K562 (cell line): ENCODE results near the gene RPLP2. TPM values are rescaled to one million over a fixed set of nuclear protein-coding genes. Genes with fewer than 3 reads are reported as not detected.

Source experiments
- CBX1 ChIP-seq: sonication (generic); IDR thresholded peaks from 2 replicates; pipeline ENCODE4 v1.6.1; 2016; ENCODE audit warnings: antibody characterized with exemption, low read depth, mild to moderate bottlenecking
- CBX8 ChIP-seq: fragments of 200-600 bp; sonication (generic); IDR thresholded peaks from 2 replicates; pipeline ENCODE4 v1.6.1; 2012; ENCODE audit warnings: borderline replicate concordance, mixed run types, low read depth, mild to moderate bottlenecking, moderate library complexity, mixed read lengths, low read length, control low read depth, inconsistent platforms; ENCODE audit not compliant: poor library complexity, severe bottlenecking; ENCODE audit errors: extremely low read depth
- HNRNPUL1 ChIP-seq: fragments of 200-400 bp; formaldehyde crosslinking; IDR thresholded peaks from 2 replicates; pipeline ENCODE4 v1.6.1; 2017; ENCODE audit warnings: low read length
- MCM3 ChIP-seq: fragments of 450-650 bp; IDR thresholded peaks from 2 replicates; pipeline ENCODE4 v1.6.1; 2016
- NR1H2 ChIP-seq: sonication (generic); formaldehyde crosslinking; IDR thresholded peaks from 2 replicates; pipeline ENCODE4 v1.4.0; 2020; ENCODE audit warnings: mild to moderate bottlenecking, missing genetic modification reagents
- RCOR1 ChIP-seq, 2 experiments: IDR thresholded peaks; 2 replicates each; pipeline ENCODE4 v1.6.1; 2012; ENCODE audit warnings: low read depth in 2 of 2, low read length in 2 of 2, borderline replicate concordance in 1 of 2, improper control_type of control experiment in 1 of 2
- RFX1 ChIP-seq: fragments of 450-650 bp; IDR thresholded peaks from 2 replicates; pipeline ENCODE4 v1.6.1; 2016; ENCODE audit warnings: mild to moderate bottlenecking, moderate library complexity
- STAG1 ChIP-seq: sonication (generic); formaldehyde crosslinking; IDR thresholded peaks from 2 replicates; pipeline ENCODE4 v1.5.0; 2020; ENCODE audit warnings: missing genetic modification reagents, borderline replicate concordance
- STAT5A ChIP-seq: IDR thresholded peaks from 2 replicates; pipeline ENCODE4 v1.6.1; 2012; ENCODE audit warnings: low read length, inconsistent platforms, borderline replicate concordance
- TCF3 ChIP-seq: sonication (generic); formaldehyde crosslinking; IDR thresholded peaks from 2 replicates; pipeline ENCODE4 v1.4.0; 2020; ENCODE audit warnings: mild to moderate bottlenecking, missing genetic modification reagents
- ZBTB2 ChIP-seq: fragments of 450-650 bp; IDR thresholded peaks from 2 replicates; pipeline ENCODE4 v1.6.1; 2016; ENCODE audit warnings: antibody characterized with exemption
- ZFX ChIP-seq: sonication (generic); formaldehyde crosslinking; IDR thresholded peaks from 2 replicates; pipeline ENCODE4 v1.8.0; 2022; ENCODE audit warnings: mild to moderate bottlenecking, missing genetic modification reagents, moderate library complexity
- ZNF644 ChIP-seq: fragments of 200-800 bp; sonication (Bioruptor generic); IDR thresholded peaks from 2 replicates; pipeline ENCODE4 v1.6.1; 2016; ENCODE audit warnings: low read depth, missing genetic modification characterization, missing compliant biosample characterization
- ZNF780A ChIP-seq: fragments of 250-450 bp; sonication (Bioruptor Pico); IDR thresholded peaks from 2 replicates; pipeline ENCODE4 v1.5.0; 2021; ENCODE audit warnings: mild to moderate bottlenecking
- polyA plus RNA-seq, 8 experiments: library from polyadenylated mRNA; depleted of rRNA in 4 of 8; stranded (reverse) in 5 of 8; unstranded in 3 of 8; fragments of >200 nt; fragmentation: Nextera tagmentation in 2 of 8; fragmentation: Illumina TruSeq in 1 of 8; extraction: Ambion mirVana in 2 of 8; extraction: Trizol in 1 of 8; gene quantifications; 2 replicates each; pipeline versions ENCODE4 v1.2.1 to v1.2.3, GENCODE V29; 2011 to 2014; ENCODE audit warnings: inconsistent platforms in 1 of 8, missing spikeins in 1 of 8
- total RNA-seq, 7 experiments: library from RNA; depleted of rRNA in 6 of 7; stranded (reverse); fragments of >200 nt in 6 of 7; fragmentation: Illumina TruSeq in 2 of 7; extraction: Trizol in 2 of 7; gene quantifications; 2 replicates each; pipeline versions ENCODE4 v1.2.1 to v1.2.3, GENCODE V29; 2011 to 2021; ENCODE audit warnings: low replicate concordance in 1 of 7
- TF ChIP-seq, protein P1 (sequence below): fragments of 150-350 bp; IDR thresholded peaks from 2 replicates; pipeline ENCODE4 v1.6.1; 2014; ENCODE audit warnings: low read depth, mild to moderate bottlenecking, low read length, borderline replicate concordance
- TF ChIP-seq, protein P2 (sequence below): sonication (generic); formaldehyde crosslinking; IDR thresholded peaks from 2 replicates; pipeline ENCODE4 v1.8.0; 2023; ENCODE audit warnings: mild to moderate bottlenecking, missing genetic modification reagents
- TF ChIP-seq, protein P3 (sequence below): fragments of 250-450 bp; sonication (Bioruptor Pico); IDR thresholded peaks from 2 replicates; pipeline ENCODE4 v1.6.1; 2021; ENCODE audit warnings: mild to moderate bottlenecking

RPLP2 gene
- total and polyA plus RNA-seq, 9 of the 15 experiments (the other 6 are each of a cell fraction or from before 2014, with no cell fraction given) = 528 to 3,807 (median 1,633) TPM

GRCh38 chr11:809287-810039, at the start of gene RPLP2 (continued):
- peak; percentile 84 for TF ChIP-seq ZNF644 (tag)
- TF ChIP-seq RCOR1 (IDR thresholded peaks at IDR 0.05; ENCODE audit: borderline replicate concordance in 1 of 2, low read depth in 2 of 2, low read length in 2 of 2) = peak; percentile 13 to 47; a peak in 2 of 4 replicates
- no peak for TF ChIP-seq MCM3
- TF ChIP-seq RFX1 = no peak
- TF ChIP-seq STAG1 (CRISPR knock-in tag) = no peak
- TF ChIP-seq ZFX (CRISPR knock-in tag) = peak; percentile 100
- TF ChIP-seq, protein P1, sequence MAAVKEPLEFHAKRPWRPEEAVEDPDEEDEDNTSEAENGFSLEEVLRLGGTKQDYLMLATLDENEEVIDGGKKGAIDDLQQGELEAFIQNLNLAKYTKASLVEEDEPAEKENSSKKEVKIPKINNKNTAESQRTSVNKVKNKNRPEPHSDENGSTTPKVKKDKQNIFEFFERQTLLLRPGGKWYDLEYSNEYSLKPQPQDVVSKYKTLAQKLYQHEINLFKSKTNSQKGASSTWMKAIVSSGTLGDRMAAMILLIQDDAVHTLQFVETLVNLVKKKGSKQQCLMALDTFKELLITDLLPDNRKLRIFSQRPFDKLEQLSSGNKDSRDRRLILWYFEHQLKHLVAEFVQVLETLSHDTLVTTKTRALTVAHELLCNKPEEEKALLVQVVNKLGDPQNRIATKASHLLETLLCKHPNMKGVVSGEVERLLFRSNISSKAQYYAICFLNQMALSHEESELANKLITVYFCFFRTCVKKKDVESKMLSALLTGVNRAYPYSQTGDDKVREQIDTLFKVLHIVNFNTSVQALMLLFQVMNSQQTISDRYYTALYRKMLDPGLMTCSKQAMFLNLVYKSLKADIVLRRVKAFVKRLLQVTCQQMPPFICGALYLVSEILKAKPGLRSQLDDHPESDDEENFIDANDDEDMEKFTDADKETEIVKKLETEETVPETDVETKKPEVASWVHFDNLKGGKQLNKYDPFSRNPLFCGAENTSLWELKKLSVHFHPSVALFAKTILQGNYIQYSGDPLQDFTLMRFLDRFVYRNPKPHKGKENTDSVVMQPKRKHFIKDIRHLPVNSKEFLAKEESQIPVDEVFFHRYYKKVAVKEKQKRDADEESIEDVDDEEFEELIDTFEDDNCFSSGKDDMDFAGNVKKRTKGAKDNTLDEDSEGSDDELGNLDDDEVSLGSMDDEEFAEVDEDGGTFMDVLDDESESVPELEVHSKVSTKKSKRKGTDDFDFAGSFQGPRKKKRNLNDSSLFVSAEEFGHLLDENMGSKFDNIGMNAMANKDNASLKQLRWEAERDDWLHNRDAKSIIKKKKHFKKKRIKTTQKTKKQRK = no peak
- no peak for TF ChIP-seq ZNF780A (CRISPR knock-in tag)
- no peak for TF ChIP-seq HNRNPUL1
- TF ChIP-seq, protein P2, sequence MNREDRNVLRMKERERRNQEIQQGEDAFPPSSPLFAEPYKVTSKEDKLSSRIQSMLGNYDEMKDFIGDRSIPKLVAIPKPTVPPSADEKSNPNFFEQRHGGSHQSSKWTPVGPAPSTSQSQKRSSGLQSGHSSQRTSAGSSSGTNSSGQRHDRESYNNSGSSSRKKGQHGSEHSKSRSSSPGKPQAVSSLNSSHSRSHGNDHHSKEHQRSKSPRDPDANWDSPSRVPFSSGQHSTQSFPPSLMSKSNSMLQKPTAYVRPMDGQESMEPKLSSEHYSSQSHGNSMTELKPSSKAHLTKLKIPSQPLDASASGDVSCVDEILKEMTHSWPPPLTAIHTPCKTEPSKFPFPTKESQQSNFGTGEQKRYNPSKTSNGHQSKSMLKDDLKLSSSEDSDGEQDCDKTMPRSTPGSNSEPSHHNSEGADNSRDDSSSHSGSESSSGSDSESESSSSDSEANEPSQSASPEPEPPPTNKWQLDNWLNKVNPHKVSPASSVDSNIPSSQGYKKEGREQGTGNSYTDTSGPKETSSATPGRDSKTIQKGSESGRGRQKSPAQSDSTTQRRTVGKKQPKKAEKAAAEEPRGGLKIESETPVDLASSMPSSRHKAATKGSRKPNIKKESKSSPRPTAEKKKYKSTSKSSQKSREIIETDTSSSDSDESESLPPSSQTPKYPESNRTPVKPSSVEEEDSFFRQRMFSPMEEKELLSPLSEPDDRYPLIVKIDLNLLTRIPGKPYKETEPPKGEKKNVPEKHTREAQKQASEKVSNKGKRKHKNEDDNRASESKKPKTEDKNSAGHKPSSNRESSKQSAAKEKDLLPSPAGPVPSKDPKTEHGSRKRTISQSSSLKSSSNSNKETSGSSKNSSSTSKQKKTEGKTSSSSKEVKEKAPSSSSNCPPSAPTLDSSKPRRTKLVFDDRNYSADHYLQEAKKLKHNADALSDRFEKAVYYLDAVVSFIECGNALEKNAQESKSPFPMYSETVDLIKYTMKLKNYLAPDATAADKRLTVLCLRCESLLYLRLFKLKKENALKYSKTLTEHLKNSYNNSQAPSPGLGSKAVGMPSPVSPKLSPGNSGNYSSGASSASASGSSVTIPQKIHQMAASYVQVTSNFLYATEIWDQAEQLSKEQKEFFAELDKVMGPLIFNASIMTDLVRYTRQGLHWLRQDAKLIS (CRISPR knock-in tag) = peak; percentile 74; the same call in 1 of the 2 replicates
- peak; percentile 16; the same call in 1 of the 2 replicates for TF ChIP-seq CBX1
- no peak for TF ChIP-seq CBX8
- peak; percentile 33; the same call in 1 of the 2 replicates for TF ChIP-seq TCF3
- no peak for TF ChIP-seq ZBTB2
- TF ChIP-seq, protein P3, sequence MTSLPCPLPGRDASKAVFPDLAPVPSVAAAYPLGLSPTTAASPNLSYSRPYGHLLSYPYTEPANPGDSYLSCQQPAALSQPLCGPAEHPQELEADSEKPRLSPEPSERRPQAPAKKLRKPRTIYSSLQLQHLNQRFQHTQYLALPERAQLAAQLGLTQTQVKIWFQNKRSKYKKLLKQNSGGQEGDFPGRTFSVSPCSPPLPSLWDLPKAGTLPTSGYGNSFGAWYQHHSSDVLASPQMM (CRISPR knock-in tag) = no peak
- TF ChIP-seq NR1H2 (CRISPR knock-in tag) = no peak; the same call in none of the 2 replicates
- no peak for TF ChIP-seq STAT5A
